ENCODE measurements around the gene SLC25A47. TPM values are rescaled to one million over a fixed set of nuclear protein-coding genes. Genes with fewer than 3 reads are reported as not detected.

The SLC25A47 gene
- total RNA-seq, 1 experiment from 2014 or later, result not detected

DNA sequence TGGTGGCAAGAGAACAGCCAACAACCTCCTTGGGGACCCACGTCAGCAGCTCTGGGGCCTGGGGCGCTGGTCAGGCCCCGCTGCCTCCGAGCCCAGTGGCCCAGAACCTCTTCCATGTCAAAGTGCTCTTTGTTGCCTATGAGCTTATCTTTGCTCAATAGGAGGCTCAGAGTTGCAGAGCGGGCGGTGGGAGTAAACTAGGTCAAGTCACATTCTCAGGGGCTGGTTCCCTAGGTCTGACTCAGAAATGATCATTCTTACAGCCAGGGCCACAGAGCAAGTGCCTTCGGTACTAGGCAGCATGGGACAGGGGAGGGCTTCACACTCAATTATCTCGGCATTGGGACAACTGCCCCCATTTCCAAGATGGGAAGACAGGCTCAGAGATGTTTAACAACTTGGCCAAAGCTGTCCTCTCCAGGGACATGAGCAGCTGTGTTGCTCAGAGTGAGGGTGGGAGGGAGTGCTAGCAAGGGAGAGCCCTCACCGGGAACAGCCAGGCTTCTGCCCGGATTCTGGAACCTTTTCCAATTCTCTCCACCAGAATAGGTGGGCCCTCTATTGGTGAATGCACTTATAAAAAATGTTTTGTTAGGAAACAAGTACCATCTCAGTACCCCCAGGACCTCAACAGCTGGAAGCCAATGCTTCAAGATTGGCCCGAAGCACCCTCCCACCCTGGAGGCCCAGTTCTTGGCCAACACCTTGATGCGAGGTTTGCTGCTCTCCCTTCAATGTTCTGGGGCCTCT, 28.8 kb upstream of the SLC25A47 start:
- Histone ChIP-seq H3K36me3 (ENCODE audit: control insufficient read depth, insufficient read depth, low read length) (no peaks in the 10 kb centered on the region), H3K4me1 (ENCODE audit: control insufficient read depth, insufficient read depth, low read length) (peaks cover 5% of the 10 kb centered on the region), H3K9me3 (ENCODE audit: control insufficient read depth, insufficient read depth, low read depth, low read length) (no peaks in the 10 kb centered on the region), H3K4me3 (ENCODE audit: low read depth in 2 of 2, low read length in 2 of 2) (no peak overlapping the region), H3K27me3 (ENCODE audit: control insufficient read depth, insufficient read depth, low read length) (no peaks in the 10 kb centered on the region), H3K27ac (ENCODE audit: low read length) (no peak overlapping the region)
- in situ Hi-C loops (cut with HindIII; ENCODE audit: low pct_unique_long_range_greater_than_20kb, low sequenced_read_pairs) (no loop called here), intact Hi-C loops (cut with micrococcal nuclease; ENCODE audit: unreplicated experiment) (no loop called here)
- no peak for TF ChIP-seq TCF7L2 (IDR thresholded peaks at IDR 0.05; ENCODE audit: low read depth, low read length)
- no peak for TF ChIP-seq REST (IDR thresholded peaks at IDR 0.05; ENCODE audit: insufficient read depth in 1 of 2, low read depth in 2 of 2, low read length in 1 of 2)
- TF ChIP-seq CTCF (IDR thresholded peaks at IDR 0.05), result no peak
- TF ChIP-seq SIN3A (IDR thresholded peaks at IDR 0.05; ENCODE audit: borderline replicate concordance, insufficient read depth, low read depth, low read length), result no peak
- no peak for TF ChIP-seq POLR2AphosphoS5 (IDR thresholded peaks at IDR 0.05; ENCODE audit: low read depth, low read length)
- ATAC-seq (no peak), DNase-seq (ENCODE audit: low read depth, low spot score) (no peak)
- ChIA-PET CTCF (no interaction called here), POLR2A (no interaction called here)
- no TSS peak for BruUV-seq (replicated peaks)

- DNase-seq (ENCODE audit: low read depth, low spot score) (no peak), ATAC-seq (no peak)
- H3K4me1 ChIP-seq (ENCODE audit: control insufficient read depth, insufficient read depth, low read length), result peaks cover 5% of the 10 kb centered on the region
- no peaks in the 10 kb centered on the region for H3K9me3 ChIP-seq (ENCODE audit: control insufficient read depth, insufficient read depth, low read depth, low read length)
- no peak overlapping the region for H3K4me3 ChIP-seq (ENCODE audit: low read depth in 2 of 2, low read length in 2 of 2)
- no peaks in the 10 kb centered on the region for H3K36me3 ChIP-seq (ENCODE audit: control insufficient read depth, insufficient read depth, low read length)
- POLR2A ChIA-PET, result no interaction called here
- in situ Hi-C loops (cut with HindIII; ENCODE audit: low pct_unique_long_range_greater_than_20kb, low sequenced_read_pairs), result no loop called here
- no peaks in the 10 kb centered on the region for H3K27me3 ChIP-seq (ENCODE audit: control insufficient read depth, insufficient read depth, low read length)
- intact Hi-C loops (cut with micrococcal nuclease; ENCODE audit: unreplicated experiment), result no loop called here
- TF ChIP-seq SIN3A (IDR thresholded peaks at IDR 0.05; ENCODE audit: borderline replicate concordance, insufficient read depth, low read depth, low read length), result no peak
- CTCF ChIA-PET, result no interaction called here
- no peak overlapping the region for H3K27ac ChIP-seq (ENCODE audit: low read length)
- BruUV-seq (replicated peaks), result no TSS peak
Measured at GRCh38 chr14:100294963-100295330, 28.2 kb upstream of the SLC25A47 start.

- no peaks in the 10 kb centered on the region for H3K36me3 ChIP-seq (ENCODE audit: control insufficient read depth, insufficient read depth, low read length)
- H3K4me1 ChIP-seq (ENCODE audit: control insufficient read depth, insufficient read depth, low read length), result peaks cover 2% of the 10 kb centered on the region
- intact Hi-C loops (cut with micrococcal nuclease; ENCODE audit: unreplicated experiment), result no loop called here
- no peak for DNase-seq (ENCODE audit: low read depth, low spot score)
- TF ChIP-seq SIN3A (IDR thresholded peaks at IDR 0.05; ENCODE audit: borderline replicate concordance, insufficient read depth, low read depth, low read length) (no peak), POLR2AphosphoS5 (IDR thresholded peaks at IDR 0.05; ENCODE audit: low read depth, low read length) (no peak), CTCF (IDR thresholded peaks at IDR 0.05) (no peak), REST (IDR thresholded peaks at IDR 0.05; ENCODE audit: insufficient read depth in 1 of 2, low read depth in 2 of 2, low read length in 1 of 2) (no peak), TCF7L2 (IDR thresholded peaks at IDR 0.05; ENCODE audit: low read depth, low read length) (no peak)
- no peaks in the 10 kb centered on the region for H3K9me3 ChIP-seq (ENCODE audit: control insufficient read depth, insufficient read depth, low read depth, low read length)
- in situ Hi-C loops (cut with HindIII; ENCODE audit: low pct_unique_long_range_greater_than_20kb, low sequenced_read_pairs), result no loop called here
- BruUV-seq (replicated peaks), result TSS peak; percentile 45
- ChIA-PET POLR2A (no interaction called here), CTCF (interaction anchor here (0.8 kb wide), 1 partner anchor 10 kb away, joined by 4 read pairs; no protein-coding TSS in a partner anchor)
- no peak overlapping the region for H3K4me3 ChIP-seq (ENCODE audit: low read depth in 2 of 2, low read length in 2 of 2)
- no peaks in the 10 kb centered on the region for H3K27me3 ChIP-seq (ENCODE audit: control insufficient read depth, insufficient read depth, low read length)
- no peak overlapping the region for H3K27ac ChIP-seq (ENCODE audit: low read length)
- ATAC-seq, result no peak
Measured at GRCh38 chr14:100295376-100296105, 27.6 kb upstream of the SLC25A47 start.
